CD4-positive, CD25-positive, alpha-beta regulatory T cell (primary cell): ENCODE results near the gene LRRC61. TPM values are rescaled to one million over a fixed set of nuclear protein-coding genes. Genes with fewer than 3 reads are reported as not detected.

Experiments
- ATAC-seq, 2 donors: fragments of 150-1000 bp; cut with Tn5 transposase; one replicate each; pipeline ENCODE4 v1.10.0; 2021; ENCODE audit warnings: low read depth in 2 of 2, moderate number of reproducible peaks in 2 of 2, moderate library complexity in 1 of 2
- DNase-seq, 3 donors: peaks; one replicate each; pipeline versions ENCODE4 v3.0.0 to v3.0.0-alpha.2; 2012 to 2022; ENCODE audit warnings: mixed read lengths in 1 of 3
- H3K27ac ChIP-seq: one replicate; pipeline ENCODE4 v1.7.0; 2013; ENCODE audit warnings: mild to moderate bottlenecking, low read length; ENCODE audit not compliant: insufficient read depth, poor library complexity, severe bottlenecking
- H3K27me3 ChIP-seq: one replicate; pipeline ENCODE4 v1.7.0; 2013; ENCODE audit warnings: low read length; ENCODE audit not compliant: control insufficient read depth, insufficient read depth
- H3K36me3 ChIP-seq: one replicate; pipeline ENCODE4 v1.7.0; 2013; ENCODE audit warnings: mild to moderate bottlenecking, low read length, moderate library complexity; ENCODE audit not compliant: control insufficient read depth, insufficient read depth
- H3K4me1 ChIP-seq: 2 replicates; pipeline ENCODE4 v1.7.0; 2013; ENCODE audit warnings: mild to moderate bottlenecking, low read length; ENCODE audit not compliant: insufficient read depth, control insufficient read depth, poor library complexity, severe bottlenecking
- H3K4me3 ChIP-seq: one replicate; pipeline ENCODE4 v1.7.0; 2013; ENCODE audit warnings: low read depth, mild to moderate bottlenecking, low read length, moderate library complexity
- H3K9me3 ChIP-seq, 2 experiments: 1 replicate in 1 of 2; 2 replicates in 1 of 2; pipeline ENCODE4 v1.7.0; 2013; ENCODE audit warnings: low read length in 2 of 2, mild to moderate bottlenecking in 1 of 2, moderate library complexity in 1 of 2; ENCODE audit not compliant: control insufficient read depth in 2 of 2
- H3K27ac Mint-ChIP-seq, 3 donors: one replicate each; pipeline ENCODE4 v1.8.0; 2020 to 2022; ENCODE audit warnings: mild to moderate bottlenecking in 3 of 3, mixed read lengths in 3 of 3, moderate library complexity in 2 of 3
- H3K27me3 Mint-ChIP-seq: one replicate; pipeline ENCODE4 v1.8.0; 2022; ENCODE audit warnings: mild to moderate bottlenecking, mixed read lengths
- H3K36me3 Mint-ChIP-seq: one replicate; pipeline ENCODE4 v1.8.0; 2020; ENCODE audit warnings: mixed read lengths
- H3K4me1 Mint-ChIP-seq, 4 donors: one replicate each; pipeline ENCODE4 v1.8.0; 2020 to 2022; ENCODE audit warnings: mixed read lengths in 4 of 4, mild to moderate bottlenecking in 1 of 4
- H3K4me3 Mint-ChIP-seq, 4 donors: one replicate each; pipeline ENCODE4 v1.8.0; 2020 to 2022; ENCODE audit warnings: mild to moderate bottlenecking in 4 of 4, mixed read lengths in 4 of 4, moderate library complexity in 3 of 4
- H3K9me3 Mint-ChIP-seq, 7 donors: one replicate each; pipeline ENCODE4 v1.8.0; 2020 to 2022; ENCODE audit warnings: mixed read lengths in 7 of 7, mild to moderate bottlenecking in 3 of 7, moderate library complexity in 2 of 7
- polyA plus RNA-seq, 4 donors: library from polyadenylated mRNA; unstranded; fragments of 300-500 nt; fragmentation: Illumina TruSeq; gene quantifications; one replicate each; pipeline ENCODE4 v1.2.3, GENCODE V29; 2021
- total RNA-seq: library from RNA; stranded (reverse); gene quantifications from one replicate; pipeline ENCODE4 v1.2.3, GENCODE V29; 2022

The LRRC61 gene
- total and polyA plus RNA-seq, 5 donors from 2014 or later = 10.7 to 33.1 (median 25.5) TPM

- no peak overlapping the region for H3K4me3 ChIP-seq
- Mint-ChIP-seq H3K4me1 (peaks cover 8 to 34% (median 24%) of the 10 kb centered on the region in 4 donors), H3K9me3 (peaks cover 0 to 2% (median 0%) of the 10 kb centered on the region in 7 donors), H3K36me3 (peaks cover 40% of the 10 kb centered on the region), H3K27me3 (no peaks in the 10 kb centered on the region), H3K27ac (no peak overlapping the region), H3K4me3 (peak overlapping the region in 2 of 4 donors; percentile 51 to 54)
- no peak overlapping the region for H3K27ac ChIP-seq
- no peaks in the 10 kb centered on the region for H3K27me3 ChIP-seq
- H3K36me3 ChIP-seq = peaks cover 31% of the 10 kb centered on the region
- peaks cover 18% of the 10 kb centered on the region for H3K4me1 ChIP-seq
- H3K9me3 ChIP-seq = no peaks in the 10 kb centered on the region
- no peak for DNase-seq
- ATAC-seq = no peak
Measured at GRCh38 chr7:150327308-150327707, 4.2 kb downstream of the LRRC61 start.

GRCh38 chr7:150329331-150330120 is 6.4 kb downstream of the LRRC61 start:
- no peaks in the 10 kb centered on the region for H3K27me3 ChIP-seq
- peaks cover 40% of the 10 kb centered on the region for H3K36me3 Mint-ChIP-seq
- peaks cover 5% of the 10 kb centered on the region for H3K4me1 ChIP-seq
- ATAC-seq = no peak
- no peaks in the 10 kb centered on the region for H3K9me3 Mint-ChIP-seq
- H3K27ac ChIP-seq = no peak overlapping the region
- no peak overlapping the region for H3K27ac Mint-ChIP-seq
- H3K9me3 ChIP-seq = no peaks in the 10 kb centered on the region
- peaks cover 31% of the 10 kb centered on the region for H3K36me3 ChIP-seq
- no peak overlapping the region for H3K4me3 Mint-ChIP-seq
- H3K4me1 Mint-ChIP-seq = peaks cover 3 to 18% (median 12%) of the 10 kb centered on the region in 4 donors
- no peaks in the 10 kb centered on the region for H3K27me3 Mint-ChIP-seq
- no peak for DNase-seq
- no peak overlapping the region for H3K4me3 ChIP-seq

GRCh38 chr7:150330211-150330885 is 7.2 kb downstream of the LRRC61 start:
- ATAC-seq (no peak), DNase-seq (no peak)
- Mint-ChIP-seq H3K4me1 (peaks cover 5 to 10% (median 7%) of the 10 kb centered on the region in 4 donors), H3K27me3 (no peaks in the 10 kb centered on the region), H3K36me3 (peaks cover 34% of the 10 kb centered on the region), H3K27ac (no peak overlapping the region), H3K9me3 (no peaks in the 10 kb centered on the region), H3K4me3 (no peak overlapping the region)
- Histone ChIP-seq H3K4me3 (no peak overlapping the region), H3K9me3 (no peaks in the 10 kb centered on the region), H3K27me3 (no peaks in the 10 kb centered on the region), H3K36me3 (peaks cover 28% of the 10 kb centered on the region), H3K4me1 (no peaks in the 10 kb centered on the region), H3K27ac (no peak overlapping the region)

DNA sequence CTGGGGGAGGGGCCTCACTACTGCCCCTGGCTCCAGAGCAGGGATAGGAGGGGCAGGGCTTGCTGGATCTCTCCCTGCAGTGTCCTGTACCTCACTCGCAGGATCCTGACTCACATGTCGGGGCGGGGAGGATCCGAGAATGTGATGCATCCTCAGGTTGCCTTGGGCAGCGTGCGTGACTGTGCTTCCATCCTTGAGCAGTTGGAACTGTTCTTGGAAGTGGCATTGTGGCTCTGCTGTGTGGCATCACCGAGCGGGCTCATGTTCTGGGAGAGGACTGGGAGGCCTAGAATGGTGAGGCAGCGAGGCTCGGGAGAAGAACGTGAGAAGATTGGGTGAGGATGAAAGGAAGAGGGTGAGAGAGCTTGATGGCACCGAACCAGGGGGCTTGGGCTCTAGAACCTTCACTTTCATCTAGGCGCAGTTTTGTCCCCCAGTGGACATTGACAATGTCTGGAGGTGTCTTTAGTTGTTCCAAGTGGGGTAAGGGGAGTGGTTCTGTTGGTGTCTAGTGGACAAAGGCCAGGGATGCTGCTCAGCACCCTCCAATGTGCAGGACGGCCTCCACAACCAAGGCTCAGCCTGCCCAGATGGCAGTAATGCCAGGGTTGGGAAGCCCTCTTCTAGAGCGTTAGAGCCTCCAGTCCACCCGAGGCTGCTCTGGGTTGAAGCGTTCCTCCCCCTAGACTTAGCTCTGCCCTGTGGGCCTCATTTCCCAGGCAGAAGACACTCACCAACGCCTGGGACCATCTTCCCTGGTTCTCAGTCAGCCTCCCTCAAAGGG is 9.9 kb downstream of the LRRC61 start:
- no peaks in the 10 kb centered on the region for H3K9me3 Mint-ChIP-seq
- Histone ChIP-seq H3K27ac (no peak overlapping the region), H3K4me1 (no peaks in the 10 kb centered on the region), H3K36me3 (peaks cover 16% of the 10 kb centered on the region), H3K9me3 (no peaks in the 10 kb centered on the region), H3K27me3 (no peaks in the 10 kb centered on the region), H3K4me3 (no peak overlapping the region)
- peaks cover 24% of the 10 kb centered on the region for H3K36me3 Mint-ChIP-seq
- peak overlapping the region in 1 of 3 donors; percentile 46 for H3K27ac Mint-ChIP-seq
- H3K4me3 Mint-ChIP-seq = no peak overlapping the region
- H3K27me3 Mint-ChIP-seq = peaks cover 4% of the 10 kb centered on the region
- no peak for DNase-seq
- peaks cover 0 to 6% (median 2%) of the 10 kb centered on the region in 4 donors for H3K4me1 Mint-ChIP-seq
- ATAC-seq = no peak

GRCh38 chr7:150333659-150334058 is 10.5 kb downstream of the LRRC61 start:
- Histone ChIP-seq H3K27ac (no peak overlapping the region), H3K4me1 (no peaks in the 10 kb centered on the region), H3K27me3 (no peaks in the 10 kb centered on the region), H3K9me3 (no peaks in the 10 kb centered on the region), H3K4me3 (no peak overlapping the region), H3K36me3 (peaks cover 10% of the 10 kb centered on the region)
- Mint-ChIP-seq H3K4me1 (peaks cover 0 to 6% (median 2%) of the 10 kb centered on the region in 4 donors), H3K9me3 (no peaks in the 10 kb centered on the region), H3K27me3 (peaks cover 4% of the 10 kb centered on the region), H3K36me3 (peaks cover 18% of the 10 kb centered on the region), H3K27ac (no peak overlapping the region), H3K4me3 (no peak overlapping the region)
- ATAC-seq (no peak), DNase-seq (no peak)

GRCh38 chr7:150334108-150334507 is 11.0 kb downstream of the LRRC61 start:
- Histone ChIP-seq H3K27me3 (no peaks in the 10 kb centered on the region), H3K36me3 (peaks cover 6% of the 10 kb centered on the region), H3K4me1 (no peaks in the 10 kb centered on the region), H3K27ac (no peak overlapping the region), H3K4me3 (no peak overlapping the region), H3K9me3 (no peaks in the 10 kb centered on the region)
- H3K27me3 Mint-ChIP-seq = peaks cover 4% of the 10 kb centered on the region
- H3K4me1 Mint-ChIP-seq = peaks cover 0 to 6% (median 2%) of the 10 kb centered on the region in 4 donors
- no peak overlapping the region for H3K4me3 Mint-ChIP-seq
- DNase-seq (no peak), ATAC-seq (no peak)
- no peak overlapping the region for H3K27ac Mint-ChIP-seq
- H3K9me3 Mint-ChIP-seq = no peaks in the 10 kb centered on the region
- H3K36me3 Mint-ChIP-seq = peaks cover 14% of the 10 kb centered on the region

GRCh38 chr7:150335108-150335773 is 12.1 kb downstream of the LRRC61 start:
- H3K4me1 Mint-ChIP-seq = peaks cover 0 to 9% (median 5%) of the 10 kb centered on the region in 4 donors
- Histone ChIP-seq H3K36me3 (peaks cover 3% of the 10 kb centered on the region), H3K9me3 (no peaks in the 10 kb centered on the region), H3K4me3 (no peak overlapping the region), H3K27ac (no peak overlapping the region), H3K4me1 (no peaks in the 10 kb centered on the region), H3K27me3 (no peaks in the 10 kb centered on the region)
- DNase-seq = no peak
- H3K9me3 Mint-ChIP-seq = no peaks in the 10 kb centered on the region
- H3K27me3 Mint-ChIP-seq = peaks cover 13% of the 10 kb centered on the region
- H3K27ac Mint-ChIP-seq = peak overlapping the region in 1 of 3 donors; percentile 52
- H3K4me3 Mint-ChIP-seq = no peak overlapping the region
- no peak for ATAC-seq
- peaks cover 12% of the 10 kb centered on the region for H3K36me3 Mint-ChIP-seq
